Activated CD4-positive, alpha-beta T cell treated with anti-CD3 and anti-CD28 coated beads, Interleukin-2, amount 10 ng/mL, durations not matched to agents 24 days and 14 days (primary cell): ENCODE measurements around the gene OR1K1. TPM values are rescaled to one million over a fixed set of nuclear protein-coding genes. Genes with fewer than 3 reads are reported as not detected.

Experiments used
- DNase-seq: peaks from one replicate; pipeline ENCODE4 v3.0.0; 2022
- H3K27ac Mint-ChIP-seq: one replicate; pipeline ENCODE4 v1.8.0; 2022; ENCODE audit warnings: mild to moderate bottlenecking, mixed read lengths
- H3K27me3 Mint-ChIP-seq: one replicate; pipeline ENCODE4 v1.8.0; 2022; ENCODE audit warnings: mixed read lengths
- H3K36me3 Mint-ChIP-seq: one replicate; pipeline ENCODE4 v1.8.0; 2022; ENCODE audit warnings: low read depth, mild to moderate bottlenecking, mixed read lengths
- H3K4me1 Mint-ChIP-seq: one replicate; pipeline ENCODE4 v1.8.0; 2021; ENCODE audit warnings: mixed read lengths
- H3K4me3 Mint-ChIP-seq: one replicate; pipeline ENCODE4 v1.8.0; 2022; ENCODE audit warnings: mild to moderate bottlenecking, moderate library complexity, mixed read lengths
- H3K9me3 Mint-ChIP-seq: one replicate; pipeline ENCODE4 v1.8.0; 2021; ENCODE audit warnings: mixed read lengths
- intact Hi-C: fragments of 100-400 bp; cut with micrococcal nuclease; formaldehyde crosslinking; loops from one replicate; pipeline ENCODE4 v1.15.1; 2023
- total RNA-seq: library from RNA; stranded (reverse); gene quantifications from 2 replicates; pipeline ENCODE4 v1.2.3, GENCODE V29; 2022

The OR1K1 gene
- not detected in 2 replicates for total RNA-seq

GRCh38 chr9:122800066-122801060, at the start of gene OR1K1:
Gene OR1K1 (plus strand): TSS chr9:122800123. CDS start chr9:122800123, 0 bp downstream.
- peaks cover 3% of the 10 kb centered on the region for H3K27me3 Mint-ChIP-seq
- DNase-seq: no peak
- H3K36me3 Mint-ChIP-seq: no peaks in the 10 kb centered on the region
- no peak within 1 kb of the TSS for H3K27ac Mint-ChIP-seq
- no peaks in the 10 kb centered on the region for H3K4me1 Mint-ChIP-seq
- intact Hi-C loops: no loop called here
- no peak within 1 kb of the TSS for H3K4me3 Mint-ChIP-seq
- H3K9me3 Mint-ChIP-seq: no peaks in the 10 kb centered on the region

GRCh38 chr9:122754825-122755224, 45.1 kb upstream of the OR1K1 start:
- no peak overlapping the region for H3K27ac Mint-ChIP-seq
- no peaks in the 10 kb centered on the region for H3K4me1 Mint-ChIP-seq
- H3K4me3 Mint-ChIP-seq: no peak overlapping the region
- H3K9me3 Mint-ChIP-seq: peaks cover 14% of the 10 kb centered on the region
- intact Hi-C loops: no loop called here
- H3K27me3 Mint-ChIP-seq: no peaks in the 10 kb centered on the region
- no peak for DNase-seq
- H3K36me3 Mint-ChIP-seq: no peaks in the 10 kb centered on the region

GRCh38 chr9:122767817-122768216, 32.1 kb upstream of the OR1K1 start:
- Mint-ChIP-seq H3K36me3 (no peaks in the 10 kb centered on the region), H3K9me3 (peaks cover 12% of the 10 kb centered on the region), H3K27me3 (no peaks in the 10 kb centered on the region), H3K4me3 (no peak overlapping the region), H3K27ac (no peak overlapping the region), H3K4me1 (no peaks in the 10 kb centered on the region)
- intact Hi-C loops: no loop called here
- no peak for DNase-seq

- intact Hi-C loops: no loop called here
- Mint-ChIP-seq H3K9me3 (peaks cover 12% of the 10 kb centered on the region), H3K4me1 (no peaks in the 10 kb centered on the region), H3K4me3 (no peak overlapping the region), H3K36me3 (no peaks in the 10 kb centered on the region), H3K27ac (no peak overlapping the region), H3K27me3 (no peaks in the 10 kb centered on the region)
- DNase-seq: no peak
These were observed 22.9 kb upstream of the OR1K1 start for GRCh38 chr9:122777052-122777451.

- no peaks in the 10 kb centered on the region for H3K36me3 Mint-ChIP-seq
- no peak for DNase-seq
- peaks cover 5% of the 10 kb centered on the region for H3K9me3 Mint-ChIP-seq
- no peaks in the 10 kb centered on the region for H3K27me3 Mint-ChIP-seq
- no peaks in the 10 kb centered on the region for H3K4me1 Mint-ChIP-seq
- no peak overlapping the region for H3K27ac Mint-ChIP-seq
- intact Hi-C loops: no loop called here
- H3K4me3 Mint-ChIP-seq: no peak overlapping the region
These were observed 21.8 kb upstream of the OR1K1 start for GRCh38 chr9:122777935-122778627.

- intact Hi-C loops: no loop called here
- Mint-ChIP-seq H3K27ac (no peak overlapping the region), H3K4me1 (no peaks in the 10 kb centered on the region)
These were observed 20.7 kb upstream of the OR1K1 start for GRCh38 chr9:122779181-122779580.

GRCh38 chr9:122780026-122780425, 19.9 kb upstream of the OR1K1 start:
- Mint-ChIP-seq H3K4me1 (no peaks in the 10 kb centered on the region), H3K9me3 (no peaks in the 10 kb centered on the region), H3K36me3 (no peaks in the 10 kb centered on the region), H3K4me3 (no peak overlapping the region), H3K27me3 (peaks cover 3% of the 10 kb centered on the region), H3K27ac (no peak overlapping the region)
- intact Hi-C loops: no loop called here
- DNase-seq: no peak

More at GRCh38 chr9:122779181-122779580, 20.7 kb upstream of the OR1K1 start:
- no peak overlapping the region for H3K4me3 Mint-ChIP-seq
- no peaks in the 10 kb centered on the region for H3K9me3 Mint-ChIP-seq
- peak; percentile 30 for DNase-seq
- no peaks in the 10 kb centered on the region for H3K27me3 Mint-ChIP-seq
- no peaks in the 10 kb centered on the region for H3K36me3 Mint-ChIP-seq

- Mint-ChIP-seq H3K36me3 (no peaks in the 10 kb centered on the region), H3K4me3 (no peak overlapping the region), H3K27me3 (peaks cover 3% of the 10 kb centered on the region), H3K27ac (no peak overlapping the region), H3K9me3 (no peaks in the 10 kb centered on the region), H3K4me1 (no peaks in the 10 kb centered on the region)
- peak; percentile 31 for DNase-seq
- intact Hi-C loops: no loop called here
These were observed 18.3 kb upstream of the OR1K1 start for GRCh38 chr9:122781671-122782070.

- Mint-ChIP-seq H3K4me1 (no peaks in the 10 kb centered on the region), H3K27ac (no peak overlapping the region), H3K4me3 (no peak overlapping the region), H3K27me3 (peaks cover 3% of the 10 kb centered on the region), H3K9me3 (no peaks in the 10 kb centered on the region), H3K36me3 (no peaks in the 10 kb centered on the region)
- intact Hi-C loops: no loop called here
- DNase-seq: no peak
These were observed 14.7 kb upstream of the OR1K1 start for GRCh38 chr9:122785269-122785668.

GRCh38 chr9:122786338-122786737, 13.6 kb upstream of the OR1K1 start:
- Mint-ChIP-seq H3K36me3 (no peaks in the 10 kb centered on the region), H3K4me1 (no peaks in the 10 kb centered on the region), H3K4me3 (no peak overlapping the region), H3K9me3 (no peaks in the 10 kb centered on the region), H3K27me3 (peaks cover 3% of the 10 kb centered on the region), H3K27ac (no peak overlapping the region)
- intact Hi-C loops: no loop called here
- DNase-seq: peak; percentile 26

- Mint-ChIP-seq H3K9me3 (peaks cover 4% of the 10 kb centered on the region), H3K27ac (no peak within 1 kb of the TSS), H3K4me1 (no peaks in the 10 kb centered on the region), H3K27me3 (peaks cover 3% of the 10 kb centered on the region), H3K36me3 (no peaks in the 10 kb centered on the region), H3K4me3 (no peak within 1 kb of the TSS)
- peak; percentile 40 for DNase-seq
- intact Hi-C loops: no loop called here
These were observed 11.1 kb upstream of the OR1K1 start, which contains the start of gene OR5C1 for GRCh38 chr9:122788831-122789230. Gene OR5C1 (plus strand): TSS chr9:122788933. CDS start chr9:122788933, 0 bp downstream.

- Mint-ChIP-seq H3K9me3 (peaks cover 7% of the 10 kb centered on the region), H3K4me3 (no peak overlapping the region), H3K36me3 (no peaks in the 10 kb centered on the region), H3K27ac (no peak overlapping the region), H3K27me3 (peaks cover 3% of the 10 kb centered on the region), H3K4me1 (no peaks in the 10 kb centered on the region)
- intact Hi-C loops: no loop called here
- DNase-seq: peak; percentile 41
These were observed 10.5 kb upstream of the OR1K1 start for GRCh38 chr9:122789256-122790046.

- Mint-ChIP-seq H3K27ac (no peak overlapping the region), H3K4me1 (no peaks in the 10 kb centered on the region), H3K4me3 (no peak overlapping the region), H3K27me3 (no peaks in the 10 kb centered on the region), H3K9me3 (peaks cover 7% of the 10 kb centered on the region), H3K36me3 (no peaks in the 10 kb centered on the region)
- intact Hi-C loops: no loop called here
- no peak for DNase-seq
These were observed 7.9 kb upstream of the OR1K1 start for GRCh38 chr9:122791872-122792669.
